ENCODE results near the gene MAMLD1. TPM values are rescaled to one million over a fixed set of nuclear protein-coding genes. Genes with fewer than 3 reads are reported as not detected.
A peak's percentile ranks its signal among the peaks of the same experiment; 100 is the strongest.

The MAMLD1 gene
- total RNA-seq, 2 donors from 2014 or later: 0.44 to 0.68 TPM

DNA sequence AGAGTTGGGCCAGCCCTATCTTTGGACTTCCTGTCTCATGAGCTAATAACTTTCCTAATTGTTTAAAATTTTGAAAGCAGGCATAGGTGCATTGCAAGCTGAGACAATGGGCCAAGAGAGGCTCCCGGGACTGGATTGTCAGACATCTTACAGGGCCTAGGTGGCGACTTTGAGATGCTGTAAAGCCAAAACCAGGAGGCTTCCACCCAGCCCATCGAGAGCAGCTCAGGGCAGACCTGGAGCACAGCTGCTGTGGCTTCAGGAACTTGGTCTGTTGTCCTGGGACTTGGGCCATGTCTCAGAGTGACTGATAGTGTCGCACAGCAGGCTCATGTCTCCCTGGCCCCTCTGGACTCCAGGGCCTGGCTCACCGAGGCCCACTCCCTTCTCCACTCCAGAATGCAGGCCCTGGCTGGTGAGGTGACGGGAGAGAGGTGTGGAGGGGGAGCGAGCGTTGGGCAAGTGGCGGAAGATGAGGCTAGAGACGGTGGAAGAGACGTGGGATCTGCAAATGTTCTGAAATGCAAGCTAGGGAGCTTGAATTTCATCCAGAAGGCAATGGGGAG lies 181.2 kb downstream of the MAMLD1 start:
- H3K9ac ChIP-seq (ENCODE audit: extremely low read depth, low read length, poor library complexity, severe bottlenecking): no peak overlapping the region
- Mint-ChIP-seq H3K4me1 (peaks cover 2% of the 10 kb centered on the region), H3K9me3 (peaks cover 48% of the 10 kb centered on the region), H3K36me3 (ENCODE audit: low read depth) (no peaks in the 10 kb centered on the region), H3K27ac (no peak overlapping the region), H3K27me3 (ENCODE audit: insufficient read depth) (peaks cover 37% of the 10 kb centered on the region), H3K4me3 (no peak overlapping the region)
- no peak overlapping the region for H3K27ac ChIP-seq (ENCODE audit: low read depth, low read length)
- peak; percentile 80 for DNase-seq
- peaks cover 10% of the 10 kb centered on the region for H3K27me3 ChIP-seq (ENCODE audit: control insufficient read depth, insufficient read depth, low read length, poor library complexity, severe bottlenecking)
- no peak overlapping the region for H3K4me3 ChIP-seq (ENCODE audit: low read length)
- no peaks in the 10 kb centered on the region for H3K36me3 ChIP-seq (ENCODE audit: control insufficient read depth, insufficient read depth, low read length)
- TF ChIP-seq, protein P1, sequence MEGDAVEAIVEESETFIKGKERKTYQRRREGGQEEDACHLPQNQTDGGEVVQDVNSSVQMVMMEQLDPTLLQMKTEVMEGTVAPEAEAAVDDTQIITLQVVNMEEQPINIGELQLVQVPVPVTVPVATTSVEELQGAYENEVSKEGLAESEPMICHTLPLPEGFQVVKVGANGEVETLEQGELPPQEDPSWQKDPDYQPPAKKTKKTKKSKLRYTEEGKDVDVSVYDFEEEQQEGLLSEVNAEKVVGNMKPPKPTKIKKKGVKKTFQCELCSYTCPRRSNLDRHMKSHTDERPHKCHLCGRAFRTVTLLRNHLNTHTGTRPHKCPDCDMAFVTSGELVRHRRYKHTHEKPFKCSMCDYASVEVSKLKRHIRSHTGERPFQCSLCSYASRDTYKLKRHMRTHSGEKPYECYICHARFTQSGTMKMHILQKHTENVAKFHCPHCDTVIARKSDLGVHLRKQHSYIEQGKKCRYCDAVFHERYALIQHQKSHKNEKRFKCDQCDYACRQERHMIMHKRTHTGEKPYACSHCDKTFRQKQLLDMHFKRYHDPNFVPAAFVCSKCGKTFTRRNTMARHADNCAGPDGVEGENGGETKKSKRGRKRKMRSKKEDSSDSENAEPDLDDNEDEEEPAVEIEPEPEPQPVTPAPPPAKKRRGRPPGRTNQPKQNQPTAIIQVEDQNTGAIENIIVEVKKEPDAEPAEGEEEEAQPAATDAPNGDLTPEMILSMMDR (conservative IDR thresholded peaks at IDR 0.05): peak; percentile 57
- H3K4me1 ChIP-seq (ENCODE audit: control insufficient read depth, insufficient read depth, low read length): no peaks in the 10 kb centered on the region
- 66 to 80% methylated on average over 3 to 11 of the region's 11 CpGs for WGBS, 2 experiments (ENCODE audit: insufficient coverage in 1 of 2, insufficient read length in 1 of 2)
- no peaks in the 10 kb centered on the region for H3K9me3 ChIP-seq (ENCODE audit: control insufficient read depth, low read length)

DNA sequence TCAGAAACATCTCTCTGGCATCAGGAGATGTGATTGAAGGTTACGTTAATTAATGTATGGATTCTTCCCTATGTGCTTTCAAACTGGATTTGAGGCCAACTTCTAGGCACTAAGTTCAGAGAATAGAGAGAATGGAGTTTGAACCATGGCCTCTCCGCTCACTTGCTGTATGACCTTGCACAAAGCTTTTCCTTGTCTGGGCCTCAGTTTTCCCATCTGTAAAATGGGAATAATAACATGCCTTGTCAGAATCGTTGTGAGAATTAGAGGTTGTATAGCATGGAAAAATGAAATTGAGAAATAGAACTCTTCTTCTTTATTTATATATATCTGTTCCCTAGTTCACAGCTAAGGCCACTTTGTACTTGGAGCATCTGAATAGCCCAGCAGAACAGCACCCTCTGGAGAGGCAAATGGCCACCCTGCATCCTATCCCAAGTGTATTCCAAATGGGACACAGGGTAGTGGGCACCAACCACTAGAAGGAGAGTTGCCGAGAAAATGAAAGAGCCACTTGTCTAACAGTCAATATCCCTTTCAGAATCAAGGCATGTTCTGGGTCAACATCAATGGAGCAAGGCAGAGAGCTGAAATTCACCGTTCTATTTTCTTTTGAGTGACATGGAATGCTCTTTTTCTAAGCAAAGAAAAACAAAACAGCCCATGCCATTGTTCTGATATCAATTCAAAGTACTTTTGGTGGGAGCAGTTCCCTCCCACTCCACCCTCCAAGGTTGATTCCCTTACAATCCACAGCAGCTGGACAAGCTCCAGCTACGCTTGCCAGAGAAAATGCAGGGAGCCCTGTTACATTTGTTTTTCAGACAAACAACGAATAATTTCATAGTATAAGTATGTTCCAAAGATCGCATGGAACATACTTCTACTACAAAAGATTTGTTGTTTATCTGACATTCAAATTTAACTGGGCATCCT lies 182.0 kb downstream of the MAMLD1 start:
- H3K4me1 Mint-ChIP-seq: peaks cover 2% of the 10 kb centered on the region
- H3K4me3 Mint-ChIP-seq: no peak overlapping the region
- H3K9ac ChIP-seq (ENCODE audit: extremely low read depth, low read length, poor library complexity, severe bottlenecking): no peak overlapping the region
- H3K27me3 ChIP-seq (ENCODE audit: control insufficient read depth, insufficient read depth, low read length, poor library complexity, severe bottlenecking): peaks cover 10% of the 10 kb centered on the region
- H3K36me3 ChIP-seq (ENCODE audit: control insufficient read depth, insufficient read depth, low read length): no peaks in the 10 kb centered on the region
- no peaks in the 10 kb centered on the region for H3K4me1 ChIP-seq (ENCODE audit: control insufficient read depth, insufficient read depth, low read length)
- DNase-seq: no peak
- H3K9me3 ChIP-seq (ENCODE audit: control insufficient read depth, low read length): no peaks in the 10 kb centered on the region
- H3K27ac Mint-ChIP-seq: no peak overlapping the region
- H3K9me3 Mint-ChIP-seq: peaks cover 50% of the 10 kb centered on the region
- TF ChIP-seq, protein P1 (conservative IDR thresholded peaks at IDR 0.05): no peak
- 81 to 90% methylated on average over 4 to 7 of the region's 8 CpGs for WGBS, 2 experiments (ENCODE audit: insufficient coverage in 1 of 2, insufficient read length in 1 of 2)
- no peak overlapping the region for H3K27ac ChIP-seq (ENCODE audit: low read depth, low read length)
- no peaks in the 10 kb centered on the region for H3K36me3 Mint-ChIP-seq (ENCODE audit: low read depth)
- H3K27me3 Mint-ChIP-seq (ENCODE audit: insufficient read depth): peaks cover 45% of the 10 kb centered on the region
- H3K4me3 ChIP-seq (ENCODE audit: low read length): no peak overlapping the region

DNA sequence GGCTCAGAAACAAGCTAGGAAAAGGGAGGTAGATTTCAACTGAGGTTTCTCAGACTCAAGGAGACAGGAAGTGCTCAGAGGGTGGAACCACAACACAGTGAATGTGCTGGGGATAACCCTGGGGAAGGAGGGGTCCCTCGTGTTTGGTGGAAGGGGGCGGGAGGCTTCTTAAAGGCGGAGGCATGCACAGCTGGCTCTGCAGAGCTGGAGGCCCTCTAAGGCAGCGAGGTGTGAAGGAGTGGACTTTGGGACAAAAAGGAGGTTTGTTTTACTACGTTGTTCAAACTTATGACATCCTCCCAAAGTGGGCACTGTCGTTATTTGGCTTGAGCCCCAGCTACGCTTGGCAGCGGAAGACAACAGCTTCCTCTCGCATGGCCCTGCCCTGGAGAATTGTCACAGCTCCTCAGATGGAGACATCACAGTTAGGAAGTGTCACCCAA lies 183.6 kb downstream of the MAMLD1 start:
- Mint-ChIP-seq H3K4me3 (no peak overlapping the region), H3K9me3 (peaks cover 43% of the 10 kb centered on the region), H3K27ac (no peak overlapping the region), H3K27me3 (ENCODE audit: insufficient read depth) (peaks cover 60% of the 10 kb centered on the region), H3K36me3 (ENCODE audit: low read depth) (no peaks in the 10 kb centered on the region), H3K4me1 (peaks cover 2% of the 10 kb centered on the region)
- Histone ChIP-seq H3K27me3 (ENCODE audit: control insufficient read depth, insufficient read depth, low read length, poor library complexity, severe bottlenecking) (peaks cover 10% of the 10 kb centered on the region), H3K9ac (ENCODE audit: extremely low read depth, low read length, poor library complexity, severe bottlenecking) (no peak overlapping the region), H3K4me3 (ENCODE audit: low read length) (no peak overlapping the region), H3K4me1 (ENCODE audit: control insufficient read depth, insufficient read depth, low read length) (no peaks in the 10 kb centered on the region), H3K9me3 (ENCODE audit: control insufficient read depth, low read length) (no peaks in the 10 kb centered on the region), H3K36me3 (ENCODE audit: control insufficient read depth, insufficient read depth, low read length) (no peaks in the 10 kb centered on the region), H3K27ac (ENCODE audit: low read depth, low read length) (no peak overlapping the region)
- TF ChIP-seq, protein P1 (conservative IDR thresholded peaks at IDR 0.05): no peak
- no peak for DNase-seq
- 82 to 86% methylated on average over 3 to 9 of the region's 9 CpGs for WGBS, 2 experiments (ENCODE audit: insufficient coverage in 1 of 2, insufficient read length in 1 of 2)

Data from endodermal cell (in vitro differentiated cells).